HepG2 (cell line): Measurements from ENCODE around the gene MNX1. TPM values are rescaled to one million over a fixed set of nuclear protein-coding genes. Genes with fewer than 3 reads are reported as not detected.

Experiments
- ATAC-seq: fragments of 200-7000 bp; cut with Tn5 transposase; 3 replicates; pipeline ENCODE4 v1.9.1; 2020; ENCODE audit warnings: mild to moderate bottlenecking, moderate library complexity
- BruUV-seq: library from RNA; stranded (reverse); fragments of 400-500 nt; replicated peaks from 2 replicates; lab custom pipeline; 2021; lab: Mats Ljungman, UMichigan
- CTCF ChIA-PET: fragments of 300-600 bp; formaldehyde crosslinking; extraction: SDS; loops from one replicate; lab custom pipeline; 2021; ENCODE audit warnings: low total read pairs, inconsistent platforms, low intra/inter-chr PET ratio; lab: Yijun Ruan, JAX
- POLR2A ChIA-PET: fragments of 350-600 bp; sonication (Branson Sonifier 250); formaldehyde crosslinking; loops from one replicate; lab custom pipeline; 2020; ENCODE audit warnings: antibody characterized with exemption, inconsistent platforms; lab: Yijun Ruan, JAX
- DNase-seq: peaks from one replicate; pipeline ENCODE4 v3.0.0-alpha.2; 2015; ENCODE audit warnings: low spot score
- FAIRE-seq: peaks from 3 replicates; lab custom pipeline; 2011; peaks lifted over from hg19 to GRCh38; lab: Jason Lieb, UNC
- H2AFZ ChIP-seq: one replicate; pipeline ENCODE4 v1.6.1; 2011; ENCODE audit warnings: low read length, inconsistent platforms
- H3K27ac ChIP-seq: fragments of 300-600 bp; 3 replicates; pipeline ENCODE4 v1.8.0; 2011; ENCODE audit warnings: mixed run types, mild to moderate bottlenecking, mixed read lengths, low read length, inconsistent platforms; ENCODE audit not compliant: insufficient read depth; ENCODE audit errors: extremely low read length
- H3K27me3 ChIP-seq, 2 experiments: fragments of 200-600 bp in 1 of 2; 2 replicates in 1 of 2; 3 replicates in 1 of 2; pipeline versions ENCODE4 v1.6.0 to v1.8.0; 2011; ENCODE audit warnings: low read length in 2 of 2, mild to moderate bottlenecking in 2 of 2, moderate library complexity in 2 of 2, inconsistent platforms in 1 of 2; ENCODE audit not compliant: insufficient read depth in 2 of 2, control insufficient read depth in 1 of 2
- H3K36me3 ChIP-seq, 2 experiments: fragments of 200-600 bp in 1 of 2; replicated peaks in 1 of 2; 2 replicates in 1 of 2; 3 replicates in 1 of 2; pipeline versions ENCODE4 v1.5.1 to v1.8.0; 2011; ENCODE audit warnings: low read length in 2 of 2, inconsistent platforms in 1 of 2; ENCODE audit not compliant: insufficient read depth in 2 of 2, control insufficient read depth in 1 of 2
- H3K4me1 ChIP-seq: 2 replicates; pipeline ENCODE4 v1.5.1; 2012; ENCODE audit warnings: low read length, inconsistent platforms; ENCODE audit not compliant: insufficient read depth
- H3K4me2 ChIP-seq: 2 replicates; pipeline ENCODE4 v1.6.0; 2011; ENCODE audit warnings: low read depth, low read length, inconsistent platforms
- H3K4me3 ChIP-seq, 3 experiments: fragments of 200-600 bp in 1 of 3; sonication (generic), shearing (Covaris generic) in 1 of 3; replicated peaks in 1 of 3; 2 replicates each; pipeline ENCODE4 v1.5.1; 2011 to 2016; ENCODE audit warnings: low read length in 3 of 3, inconsistent platforms in 2 of 3, low read depth in 2 of 3, mild to moderate bottlenecking in 2 of 3, control low read depth in 1 of 3, mixed read lengths in 1 of 3; ENCODE audit not compliant: insufficient read depth in 1 of 3
- H3K79me2 ChIP-seq: one replicate; pipeline ENCODE4 v1.6.1; 2011; ENCODE audit warnings: low read length, inconsistent platforms; ENCODE audit not compliant: insufficient read depth
- H3K9ac ChIP-seq: 2 replicates; pipeline ENCODE4 v1.6.0; 2011; ENCODE audit warnings: mild to moderate bottlenecking, low read depth, low read length, inconsistent platforms; ENCODE audit not compliant: insufficient read depth
- H3K9me3 ChIP-seq: 2 replicates; pipeline ENCODE4 v1.5.1; 2012; ENCODE audit warnings: mild to moderate bottlenecking, low read length
- H4K20me1 ChIP-seq: 2 replicates; pipeline ENCODE4 v1.6.0; 2011; ENCODE audit warnings: inconsistent platforms, mild to moderate bottlenecking, low read length, moderate library complexity; ENCODE audit not compliant: insufficient read depth
- JUN ChIP-seq: sonication (generic); formaldehyde crosslinking; IDR thresholded peaks from 2 replicates; pipeline ENCODE4 v1.4.0; 2020; ENCODE audit warnings: mild to moderate bottlenecking, missing genetic modification reagents
- PHF20 ChIP-seq: sonication (generic); formaldehyde crosslinking; IDR thresholded peaks from 2 replicates; pipeline ENCODE4 v1.5.0; 2020; ENCODE audit warnings: mild to moderate bottlenecking, missing genetic modification reagents
- XRCC5 ChIP-seq: fragments of 200-400 bp; formaldehyde crosslinking; optimal IDR thresholded peaks from 2 replicates; pipeline ENCODE3; 2017; ENCODE audit warnings: mild to moderate bottlenecking, low read length
- ZNF207 ChIP-seq: fragments of 450-650 bp; IDR thresholded peaks from 2 replicates; pipeline ENCODE4 v1.6.1; 2016; ENCODE audit warnings: antibody characterized with exemption, borderline replicate concordance
- ZNF629 ChIP-seq: sonication (generic); formaldehyde crosslinking; conservative IDR thresholded peaks from 2 replicates; pipeline ENCODE4 v1.5.0; 2020; ENCODE audit warnings: missing genetic modification reagents
- WGBS: methylation state at CpG from one replicate; pipeline ENCODE4 v1.1.6; 2017; ENCODE audit warnings: low lambda C conversion rate; 5-methylcytosine and 5-hydroxymethylcytosine counted together
- in situ Hi-C: cut with HindIII; loops from 2 replicates; pipeline ENCODE4 v1.10.0; 2017; ENCODE audit warnings: low pct_unique_long_range_greater_than_20kb; ENCODE audit not compliant: extremely low pct_ligation_motif_present
- intact Hi-C: fragments of 100-400 bp; cut with micrococcal nuclease; formaldehyde crosslinking; loops from one replicate; pipeline ENCODE4 v1.10.0; 2022; ENCODE audit not compliant: unreplicated experiment
- polyA plus RNA-seq, 8 experiments: library from polyadenylated mRNA; depleted of rRNA in 3 of 8; stranded (reverse) in 7 of 8; unstranded in 1 of 8; fragments of >200 nt; fragmentation: Illumina TruSeq in 4 of 8; extraction: Trizol in 4 of 8; gene quantifications; 2 replicates each; pipeline versions ENCODE4 v1.2.1 to v1.2.3, GENCODE V29; 2011 to 2016; ENCODE audit warnings: low read depth in 4 of 8, missing spikeins in 1 of 8, mixed read lengths in 1 of 8; ENCODE audit not compliant: insufficient read depth in 1 of 8
- total RNA-seq, 5 experiments: library from RNA; depleted of rRNA; stranded (reverse); fragments of >200 nt; fragmentation: Illumina TruSeq; extraction: Trizol; gene quantifications; 2 replicates each; pipeline ENCODE4 v1.2.3, GENCODE V29; 2016; ENCODE audit warnings: low read depth in 1 of 5
- TF ChIP-seq, protein P1 (sequence below): sonication (generic); formaldehyde crosslinking; IDR thresholded peaks from 2 replicates; pipeline ENCODE4 v1.5.1; 2020; ENCODE audit warnings: missing genetic modification reagents, mild to moderate bottlenecking, borderline replicate concordance
- TF ChIP-seq, protein P2 (sequence below): sonication (generic); formaldehyde crosslinking; IDR thresholded peaks from 2 replicates; pipeline ENCODE4 v1.5.0; 2020; ENCODE audit warnings: mild to moderate bottlenecking, missing genetic modification reagents

Gene MNX1
- total and polyA plus RNA-seq, 2 of the 13 experiments (the other 11 are each of a cell fraction or from before 2014, with no cell fraction given), result 0.94 to 6.1 TPM

DNA sequence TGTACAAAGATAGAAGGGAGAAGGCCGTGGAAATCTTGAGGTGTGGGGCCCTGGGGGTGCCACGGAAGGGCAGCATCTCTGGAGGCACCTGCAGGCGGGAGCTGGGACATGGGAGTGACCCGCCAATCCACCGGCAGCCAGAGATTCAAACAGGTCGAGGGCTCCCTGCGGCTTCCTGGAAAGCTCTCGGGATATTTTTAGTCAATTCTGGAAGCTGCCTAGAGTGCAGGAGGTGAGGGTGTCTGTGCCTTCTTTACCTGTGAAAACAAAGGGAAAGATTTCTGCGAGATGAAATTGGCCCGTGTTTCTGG, 16.6 kb downstream of the MNX1 start:
- in situ Hi-C loops (no loop called here), intact Hi-C loops (no loop called here)
- H3K9me3 ChIP-seq, result no peaks in the 10 kb centered on the region
- WGBS, result 52% methylated on average over 10 of the region's 10 CpGs
- FAIRE-seq, result no peak
- no peaks in the 10 kb centered on the region for H3K79me2 ChIP-seq
- ChIA-PET CTCF (no interaction called here), POLR2A (no interaction called here)
- no peak for DNase-seq
- no TSS peak for BruUV-seq
- peaks cover 19% of the 10 kb centered on the region for H3K4me1 ChIP-seq
- H3K4me3 ChIP-seq, result no peak overlapping the region
- TF ChIP-seq ZNF629, result no peak
- H3K4me2 ChIP-seq, result no peak overlapping the region
- H3K36me3 ChIP-seq, result no peaks in the 10 kb centered on the region
- H3K27ac ChIP-seq, result no peak overlapping the region
- no peak for ATAC-seq
- no peak overlapping the region for H2AFZ ChIP-seq
- H3K27me3 ChIP-seq, result peaks cover 1 to 16% of the 10 kb centered on the region in 2 experiments; a peak in 2 of 5 replicates
- no peak overlapping the region for H3K9ac ChIP-seq
- no peaks in the 10 kb centered on the region for H4K20me1 ChIP-seq

- FAIRE-seq, result no peak
- no peak overlapping the region for H2AFZ ChIP-seq
- peaks cover 1 to 16% of the 10 kb centered on the region in 2 experiments; a peak in 2 of 5 replicates for H3K27me3 ChIP-seq
- POLR2A ChIA-PET, result no interaction called here
- H3K9me3 ChIP-seq, result no peaks in the 10 kb centered on the region
- no peaks in the 10 kb centered on the region for H3K36me3 ChIP-seq
- peaks cover 25% of the 10 kb centered on the region for H3K4me1 ChIP-seq
- H3K79me2 ChIP-seq, result no peaks in the 10 kb centered on the region
- H3K27ac ChIP-seq, result no peak overlapping the region
- DNase-seq, result no peak
- CTCF ChIA-PET, result no interaction called here
- H3K4me3 ChIP-seq, result no peak overlapping the region
- in situ Hi-C loops (no loop called here), intact Hi-C loops (no loop called here)
- no peak overlapping the region for H3K4me2 ChIP-seq
- 69% methylated on average over 19 of the region's 32 CpGs for whole genome bisulfite sequencing
- BruUV-seq, result no TSS peak
- no peak for ATAC-seq
- H4K20me1 ChIP-seq, result no peaks in the 10 kb centered on the region
- H3K9ac ChIP-seq, result no peak overlapping the region
- TF ChIP-seq PHF20 (CRISPR knock-in tag) (no peak), ZNF207 (no peak), XRCC5 (no peak), JUN (CRISPR knock-in tag) (no peak)
- TF ChIP-seq, protein P1, sequence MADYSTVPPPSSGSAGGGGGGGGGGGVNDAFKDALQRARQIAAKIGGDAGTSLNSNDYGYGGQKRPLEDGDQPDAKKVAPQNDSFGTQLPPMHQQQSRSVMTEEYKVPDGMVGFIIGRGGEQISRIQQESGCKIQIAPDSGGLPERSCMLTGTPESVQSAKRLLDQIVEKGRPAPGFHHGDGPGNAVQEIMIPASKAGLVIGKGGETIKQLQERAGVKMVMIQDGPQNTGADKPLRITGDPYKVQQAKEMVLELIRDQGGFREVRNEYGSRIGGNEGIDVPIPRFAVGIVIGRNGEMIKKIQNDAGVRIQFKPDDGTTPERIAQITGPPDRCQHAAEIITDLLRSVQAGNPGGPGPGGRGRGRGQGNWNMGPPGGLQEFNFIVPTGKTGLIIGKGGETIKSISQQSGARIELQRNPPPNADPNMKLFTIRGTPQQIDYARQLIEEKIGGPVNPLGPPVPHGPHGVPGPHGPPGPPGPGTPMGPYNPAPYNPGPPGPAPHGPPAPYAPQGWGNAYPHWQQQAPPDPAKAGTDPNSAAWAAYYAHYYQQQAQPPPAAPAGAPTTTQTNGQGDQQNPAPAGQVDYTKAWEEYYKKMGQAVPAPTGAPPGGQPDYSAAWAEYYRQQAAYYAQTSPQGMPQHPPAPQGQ, result no peak
- TF ChIP-seq, protein P2, sequence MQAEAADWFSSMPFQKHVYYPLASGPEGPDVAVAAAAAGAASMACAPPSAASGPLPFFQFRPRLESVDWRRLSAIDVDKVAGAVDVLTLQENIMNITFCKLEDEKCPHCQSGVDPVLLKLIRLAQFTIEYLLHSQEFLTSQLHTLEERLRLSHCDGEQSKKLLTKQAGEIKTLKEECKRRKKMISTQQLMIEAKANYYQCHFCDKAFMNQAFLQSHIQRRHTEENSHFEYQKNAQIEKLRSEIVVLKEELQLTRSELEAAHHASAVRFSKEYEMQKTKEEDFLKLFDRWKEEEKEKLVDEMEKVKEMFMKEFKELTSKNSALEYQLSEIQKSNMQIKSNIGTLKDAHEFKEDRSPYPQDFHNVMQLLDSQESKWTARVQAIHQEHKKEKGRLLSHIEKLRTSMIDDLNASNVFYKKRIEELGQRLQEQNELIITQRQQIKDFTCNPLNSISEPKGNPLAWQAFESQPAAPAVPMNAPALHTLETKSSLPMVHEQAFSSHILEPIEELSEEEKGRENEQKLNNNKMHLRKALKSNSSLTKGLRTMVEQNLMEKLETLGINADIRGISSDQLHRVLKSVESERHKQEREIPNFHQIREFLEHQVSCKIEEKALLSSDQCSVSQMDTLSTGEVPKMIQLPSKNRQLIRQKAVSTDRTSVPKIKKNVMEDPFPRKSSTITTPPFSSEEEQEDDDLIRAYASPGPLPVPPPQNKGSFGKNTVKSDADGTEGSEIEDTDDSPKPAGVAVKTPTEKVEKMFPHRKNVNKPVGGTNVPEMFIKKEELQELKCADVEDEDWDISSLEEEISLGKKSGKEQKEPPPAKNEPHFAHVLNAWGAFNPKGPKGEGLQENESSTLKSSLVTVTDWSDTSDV (CRISPR knock-in tag), result no peak
Measured at GRCh38 chr7:156993021-156993924, 17.2 kb downstream of the MNX1 start.
